ENCODE results near the gene SSR4. TPM values are rescaled to one million over a fixed set of nuclear protein-coding genes. Genes with fewer than 3 reads are reported as not detected.
"Not testable (repeated sequence)": the region's sequence is repeated elsewhere in the genome, so short reads cannot be mapped to it uniquely, and the experiment has no call there.

SSR4 gene
- 150 TPM for total RNA-seq
- long read RNA-seq, transcript SSR4-203 (6 exons, 643 nt), result major isoform, 62 of 69 reads
- long read RNA-seq, partial matches to known transcripts, result 3 of 69 reads
- long read RNA-seq, other reads (novel, unspliced or antisense), result 2 of 69 reads

GRCh38 chrX:153794018-153794896 lies at the start of gene SSR4, which contains the start of gene IDH3G:
Gene SSR4, plus strand, starts transcription at chrX:153794668. Its CDS starts 20 bp downstream, at chrX:153794688.
Gene IDH3G, minus strand, starts transcription at chrX:153794375. Its CDS starts 49 bp downstream, at chrX:153794326.
- ATAC-seq (peak; percentile 96), DNase-seq (ENCODE audit: missing footprints) (peak; percentile 97)
- intact Hi-C loops (cut with DNase I), result loop anchor here (1.0 kb wide), 1 partner anchor 134 kb away; no protein-coding TSS in a partner anchor

- intact Hi-C loops (cut with DNase I); ATAC-seq; DNase-seq (ENCODE audit: missing footprints): not testable (repeated sequence)
These were observed 49.4 kb upstream of the SSR4 start for GRCh38 chrX:153745067-153745433.

- ATAC-seq (no peak), DNase-seq (ENCODE audit: missing footprints) (no peak)
- intact Hi-C loops (cut with DNase I), result no loop called here
These were observed 48.1 kb upstream of the SSR4 start for GRCh38 chrX:153746359-153746758.

GRCh38 chrX:153746991-153747390 lies 47.5 kb upstream of the SSR4 start:
- intact Hi-C loops (cut with DNase I); ATAC-seq; DNase-seq (ENCODE audit: missing footprints): not testable (repeated sequence)

GRCh38 chrX:153749017-153749416 lies 45.5 kb upstream of the SSR4 start:
- intact Hi-C loops (cut with DNase I); DNase-seq (ENCODE audit: missing footprints); ATAC-seq: not testable (repeated sequence)

- ATAC-seq (no peak), DNase-seq (ENCODE audit: missing footprints) (no peak)
These were observed 44.2 kb upstream of the SSR4 start for GRCh38 chrX:153750127-153750774.

GRCh38 chrX:153755136-153755535 lies 39.3 kb upstream of the SSR4 start:
- no peak for ATAC-seq
- no peak for DNase-seq (ENCODE audit: missing footprints)
- intact Hi-C loops (cut with DNase I), result no loop called here

More at GRCh38 chrX:153750127-153750774, 44.2 kb upstream of the SSR4 start:
- intact Hi-C loops (cut with DNase I), result no loop called here

GRCh38 chrX:153761863-153762262 lies 32.6 kb upstream of the SSR4 start:
- intact Hi-C loops (cut with DNase I), result no loop called here
- no peak for ATAC-seq
- no peak for DNase-seq (ENCODE audit: missing footprints)

- no peak for DNase-seq (ENCODE audit: missing footprints)
- ATAC-seq, result no peak
- intact Hi-C loops (cut with DNase I), result no loop called here
These were observed 31.8 kb upstream of the SSR4 start for GRCh38 chrX:153762626-153763173.

GRCh38 chrX:153763298-153763932 lies 31.1 kb upstream of the SSR4 start:
- DNase-seq (ENCODE audit: missing footprints) (no peak), ATAC-seq (no peak)
- intact Hi-C loops (cut with DNase I), result no loop called here

DNA sequence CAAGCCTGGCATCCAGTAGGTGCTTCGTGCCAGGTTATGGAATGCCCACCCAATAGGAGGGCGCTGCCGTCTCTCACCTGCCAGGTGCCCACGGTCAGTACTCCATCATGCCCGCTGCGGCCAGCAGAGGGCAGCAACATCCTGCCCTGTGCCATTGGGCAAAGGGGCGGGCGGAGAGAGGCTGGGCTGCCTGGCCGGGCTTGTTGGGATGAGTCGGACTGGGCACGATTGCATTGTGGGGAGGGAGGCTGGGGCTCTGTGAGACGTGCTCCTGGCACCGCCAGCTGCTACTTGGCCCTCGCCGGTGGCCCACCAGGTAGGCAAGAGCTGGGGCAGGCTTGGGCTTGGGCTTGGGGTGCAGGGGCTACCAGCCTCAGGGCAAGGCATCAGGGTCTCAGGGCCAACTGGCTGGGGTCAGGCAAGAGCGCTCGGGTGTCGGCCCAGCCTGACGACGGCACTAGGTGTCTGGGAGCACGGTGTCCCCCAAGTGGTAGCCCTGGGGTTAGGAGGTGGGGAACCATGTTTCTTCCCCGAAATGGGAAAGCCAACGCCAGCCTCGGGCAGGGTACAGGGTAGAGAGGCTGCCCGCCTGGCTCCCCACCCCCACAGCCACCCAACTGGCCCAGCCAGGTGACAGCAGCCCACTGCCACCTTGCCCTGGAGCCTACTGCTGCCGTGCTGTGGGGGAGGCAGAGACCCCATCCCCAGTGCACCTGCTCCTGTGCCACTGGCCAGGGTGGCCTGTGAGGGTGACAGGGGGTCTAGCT lies 30.3 kb upstream of the SSR4 start, which contains the start of gene PLXNB3:
Gene PLXNB3, plus strand, starts transcription at position 261 of the 767 bp plus-strand sequence. CDS start 1,287 bp downstream, outside the sequence.
- DNase-seq (ENCODE audit: missing footprints), result peak; percentile 89
- intact Hi-C loops (cut with DNase I), result loop anchor here (1.0 kb wide), 1 partner anchor 189 kb away; no protein-coding TSS in a partner anchor
- ATAC-seq, result peak; percentile 84

DNA sequence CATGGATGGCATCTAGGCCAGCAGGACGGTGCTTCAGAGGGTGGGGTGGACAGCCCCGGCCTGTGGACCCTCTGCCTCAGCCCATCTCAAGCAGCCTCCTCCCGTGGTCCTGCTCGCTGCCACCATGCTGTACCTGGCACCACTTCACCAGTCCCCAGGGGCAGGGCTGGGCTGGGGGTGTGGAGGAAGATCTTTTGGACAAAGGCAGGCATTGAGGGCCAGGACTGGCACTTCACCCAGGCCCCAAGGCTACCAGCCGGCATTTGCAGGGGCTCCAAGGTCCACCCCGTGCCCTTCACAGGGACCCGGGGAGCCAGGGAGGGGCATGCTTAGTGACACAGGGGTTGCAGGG lies 29.7 kb upstream of the SSR4 start:
- intact Hi-C loops (cut with DNase I), result loop anchor here (1.0 kb wide), 1 partner anchor 189 kb away; no protein-coding TSS in a partner anchor
- ATAC-seq, result no peak
- DNase-seq (ENCODE audit: missing footprints), result no peak

DNA sequence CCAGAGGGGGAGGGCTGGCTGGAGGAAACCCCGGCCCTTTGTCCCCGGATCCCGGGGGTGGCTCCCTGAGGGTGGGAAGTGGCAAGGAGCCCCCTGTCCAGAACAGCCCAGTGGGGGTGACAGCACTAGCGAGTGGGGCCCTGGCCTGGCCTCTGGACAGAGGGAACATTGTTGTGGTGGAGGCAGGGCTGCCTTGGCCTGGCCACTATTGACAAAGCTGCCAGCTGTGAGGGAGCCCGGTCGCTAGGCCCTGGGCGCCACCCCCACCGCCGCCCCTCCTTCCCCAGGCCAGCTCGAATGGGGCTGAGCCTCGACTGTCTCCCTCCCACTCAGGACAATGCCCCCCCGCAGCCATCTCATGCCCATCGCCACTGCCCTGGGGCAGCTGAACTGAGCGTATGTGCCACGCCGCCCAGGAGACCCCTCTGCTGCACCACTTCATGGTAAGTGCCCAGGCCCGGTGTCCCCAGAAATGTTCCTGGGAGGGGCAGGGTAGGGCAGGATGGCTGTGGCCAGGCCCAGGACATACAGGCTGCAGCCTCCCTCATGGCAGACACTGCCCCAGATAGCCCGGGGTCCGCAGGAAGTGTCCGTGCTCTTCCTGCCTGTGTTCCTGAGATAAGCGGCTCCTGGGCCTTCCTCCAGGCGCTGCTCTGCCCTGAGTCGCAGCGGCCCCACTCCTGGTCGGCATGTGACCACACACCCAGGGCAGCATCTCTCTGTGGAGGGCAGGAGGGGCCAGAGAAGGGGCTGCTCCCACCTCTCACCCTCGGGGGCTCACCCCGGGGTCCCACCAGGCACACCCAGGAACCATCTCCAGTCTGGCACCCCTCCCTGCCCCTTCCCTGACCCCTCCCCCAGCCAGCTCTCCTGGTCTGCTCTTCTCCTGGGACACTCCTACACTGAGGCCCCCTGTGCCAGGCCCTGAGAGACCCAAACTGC lies 29.1 kb upstream of the SSR4 start:
- ATAC-seq (peak; percentile 47), DNase-seq (ENCODE audit: missing footprints) (no peak)
- intact Hi-C loops (cut with DNase I), result no loop called here

- intact Hi-C loops (cut with DNase I), result no loop called here
- ATAC-seq, result no peak
- DNase-seq (ENCODE audit: missing footprints), result no peak
These were observed 28.2 kb upstream of the SSR4 start for GRCh38 chrX:153766098-153766817.

- intact Hi-C loops (cut with DNase I), result no loop called here
- no peak for ATAC-seq
These were observed 27.4 kb upstream of the SSR4 start for GRCh38 chrX:153766871-153767673.

DNA sequence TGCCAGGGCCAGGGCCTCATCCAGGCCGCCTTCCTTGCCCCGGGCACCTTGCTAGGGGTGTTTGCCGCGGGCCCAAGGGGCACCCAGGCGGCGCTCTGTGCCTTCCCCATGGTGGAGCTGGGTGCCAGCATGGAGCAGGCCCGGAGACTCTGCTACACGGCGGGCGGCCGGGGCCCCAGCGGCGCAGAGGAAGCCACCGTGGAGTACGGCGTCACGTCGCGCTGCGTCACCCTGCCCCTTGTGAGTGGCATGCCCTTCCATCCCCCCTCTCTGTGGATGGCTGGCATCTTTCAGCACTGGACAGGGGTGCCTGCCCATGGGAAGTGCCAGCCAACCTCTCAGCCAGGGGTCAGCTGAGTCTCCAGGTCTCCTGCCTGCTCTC lies 26.8 kb upstream of the SSR4 start:
- intact Hi-C loops (cut with DNase I), result no loop called here
- DNase-seq (ENCODE audit: missing footprints) (no peak), ATAC-seq (no peak)

More at GRCh38 chrX:153766871-153767673, 27.4 kb upstream of the SSR4 start:
- DNase-seq (ENCODE audit: missing footprints), result no peak

Data from Right ventricle myocardium inferior (tissue), 1 donor.